Fibroblast of pulmonary artery (primary cell): ENCODE measurements around the gene STAMBP.

Experiments used
- DNase-seq: peaks from one replicate; pipeline ENCODE4 v3.0.0-alpha.2; 2010; ENCODE audit warnings: low read depth
- H3K4me3 ChIP-seq: replicated peaks from 2 replicates; pipeline ENCODE4 v1.5.1; 2011; ENCODE audit warnings: low read depth, mild to moderate bottlenecking, control low read depth, low read length, moderate library complexity
- CTCF ChIP-seq: IDR thresholded peaks from 2 replicates; pipeline ENCODE4 v1.5.1; 2011; ENCODE audit warnings: mild to moderate bottlenecking, control low read depth, low read length, inconsistent platforms; ENCODE audit errors: missing control alignments

STAMBP gene

GRCh38 chr2:73915437-73915993, 86.8 kb downstream of the STAMBP start:
- no peak for TF ChIP-seq CTCF
- no peak overlapping the region for H3K4me3 ChIP-seq
- no peak for DNase-seq

DNA sequence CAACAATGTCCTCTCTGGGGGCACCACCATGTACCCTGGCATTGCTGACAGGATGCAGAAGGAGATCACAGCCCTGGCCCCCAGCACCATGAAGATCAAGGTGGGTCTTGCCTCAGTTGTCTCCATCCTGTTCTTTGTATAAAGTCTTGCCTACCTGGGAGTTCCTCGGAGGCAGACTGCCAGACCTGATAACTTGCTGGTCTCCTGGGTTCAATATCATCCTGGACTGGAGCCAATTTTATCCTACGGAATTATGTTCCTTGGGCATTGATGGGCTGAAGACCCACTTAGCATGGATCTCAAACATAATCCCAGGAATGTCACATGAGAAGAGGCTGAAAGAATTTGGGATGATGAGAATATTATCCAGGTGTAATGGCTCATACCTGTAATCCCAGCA, 87.9 kb downstream of the STAMBP start:
- no peak for TF ChIP-seq CTCF
- no peak overlapping the region for H3K4me3 ChIP-seq
- DNase-seq, result no peak

GRCh38 chr2:73917296-73917695, 88.5 kb downstream of the STAMBP start:
- no peak for DNase-seq
- TF ChIP-seq CTCF, result no peak
- H3K4me3 ChIP-seq, result no peak overlapping the region

DNA sequence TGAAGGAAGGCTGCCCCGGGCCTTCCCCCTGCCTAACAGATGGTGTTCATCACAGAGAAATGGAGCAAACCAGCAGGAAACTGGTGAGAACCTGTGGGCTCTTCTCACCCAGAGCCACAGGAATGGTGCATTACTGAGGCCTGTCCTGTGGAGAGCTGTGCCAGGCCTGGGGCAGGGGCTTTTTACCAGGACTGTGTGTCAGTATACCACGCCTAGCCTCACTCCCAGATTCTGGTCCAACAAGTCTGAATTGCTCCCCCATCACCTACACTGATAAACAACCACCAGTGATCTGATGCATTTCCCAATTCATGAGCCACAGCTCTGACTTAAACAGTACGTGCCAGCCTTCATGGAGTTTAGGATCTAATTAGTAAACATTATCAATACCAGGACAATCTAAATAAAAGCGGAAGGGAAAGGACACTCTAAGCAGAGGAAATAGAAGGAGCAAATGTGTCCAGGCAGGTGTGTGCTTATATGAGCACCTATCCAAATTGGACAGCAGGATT, 89.0 kb downstream of the STAMBP start:
- H3K4me3 ChIP-seq, result no peak overlapping the region
- no peak for DNase-seq
- TF ChIP-seq CTCF, result no peak

DNA sequence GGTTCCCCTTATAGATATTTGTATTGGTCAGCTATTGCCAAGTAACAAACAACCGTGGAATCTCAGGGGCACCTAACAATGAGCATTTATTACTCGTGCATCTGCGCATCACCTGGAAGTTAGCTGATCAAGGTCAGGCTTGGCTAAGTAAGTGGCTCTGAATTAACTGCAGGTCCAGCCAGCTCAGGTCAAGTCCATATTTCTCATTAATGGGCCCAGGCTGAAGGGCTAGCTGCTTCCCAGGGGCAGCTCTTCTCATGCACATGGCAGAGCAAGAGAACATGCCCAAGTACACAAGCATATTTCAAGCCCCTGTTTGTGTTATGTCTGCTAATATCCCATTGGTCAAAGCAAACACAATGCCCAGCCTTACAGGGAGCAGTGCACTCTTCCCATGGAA, 90.1 kb downstream of the STAMBP start:
- DNase-seq, result no peak

GRCh38 chr2:73919596-73920228, 91.0 kb downstream of the STAMBP start:
- DNase-seq, result no peak
- H3K4me3 ChIP-seq, result no peak overlapping the region
- TF ChIP-seq CTCF, result no peak

More for the DNA sequence above, 90.1 kb downstream of the STAMBP start:
- TF ChIP-seq CTCF, result no peak
- no peak overlapping the region for H3K4me3 ChIP-seq
